Prostate gland (tissue), 2 donors: ENCODE measurements around the gene POU4F1.

Source experiments
- CTCF ChIP-seq, 4 experiments: fragments of 200-600 bp in 2 of 4; fragments of 450-650 bp in 2 of 4; sonication (generic) in 2 of 4; IDR thresholded peaks; 1 replicate in 3 of 4; 2 replicates in 1 of 4; pipeline ENCODE4 v1.5.1; 2016 to 2019; ENCODE audit warnings: antibody characterized with exemption in 4 of 4, mild to moderate bottlenecking in 2 of 4, moderate library complexity in 2 of 4
- POLR2A ChIP-seq: fragments of 450-650 bp; IDR thresholded peaks from one replicate; pipeline ENCODE4 v1.6.1; 2016; ENCODE audit warnings: antibody characterized with exemption, mild to moderate bottlenecking
- POLR2AphosphoS5 ChIP-seq: sonication (generic); formaldehyde crosslinking; IDR thresholded peaks from one replicate; pipeline ENCODE4 v1.6.1; 2017; ENCODE audit warnings: antibody characterized with exemption

GRCh38 chr13:78608252-78608687 lies 4.9 kb upstream of the POU4F1 start:
- TF ChIP-seq CTCF (IDR thresholded peaks at IDR 0.05): no peak
- no peak for TF ChIP-seq POLR2AphosphoS5
- TF ChIP-seq POLR2A: no peak
